CD4-positive, alpha-beta memory T cell (primary cell): ENCODE measurements around the gene GNG4. TPM values are rescaled to one million over a fixed set of nuclear protein-coding genes. Genes with fewer than 3 reads are reported as not detected.

Source experiments
- CTCF ChIA-PET: fragments of 350-600 bp; sonication (Branson Sonifier 250); formaldehyde crosslinking; loops from one replicate; lab custom pipeline; 2021; ENCODE audit warnings: inconsistent platforms; ENCODE audit not compliant: partially characterized antibody; lab: Charles Lee
- POLR2A ChIA-PET: fragments of 350-600 bp; sonication (Branson Sonifier 250); formaldehyde crosslinking; loops from one replicate; lab custom pipeline; 2021; ENCODE audit not compliant: partially characterized antibody; lab: Charles Lee
- DNase-seq, 5 donors: peaks; one replicate each; pipeline versions ENCODE4 v3.0.0 to v3.0.0-alpha.2; 2020 to 2022; ENCODE audit warnings: mixed read lengths in 1 of 5
- H3K27ac ChIP-seq: one replicate; pipeline ENCODE4 v1.7.0; 2013; ENCODE audit warnings: low read depth, low read length
- H3K27me3 ChIP-seq: 2 replicates; pipeline ENCODE4 v1.7.0; 2013; ENCODE audit warnings: mild to moderate bottlenecking, low read length, moderate library complexity; ENCODE audit not compliant: insufficient read depth
- H3K36me3 ChIP-seq: 2 replicates; pipeline ENCODE4 v1.7.0; 2013; ENCODE audit warnings: mild to moderate bottlenecking, low read length, moderate library complexity; ENCODE audit not compliant: insufficient read depth
- H3K4me1 ChIP-seq: 2 replicates; pipeline ENCODE4 v1.7.0; 2013; ENCODE audit warnings: mild to moderate bottlenecking, low read length, moderate library complexity; ENCODE audit not compliant: insufficient read depth
- H3K4me3 ChIP-seq, 2 donors: one replicate each; pipeline ENCODE4 v1.7.0; 2013; ENCODE audit warnings: low read length in 2 of 2, mild to moderate bottlenecking in 1 of 2
- H3K9me3 ChIP-seq, 2 donors: one replicate each; pipeline ENCODE4 v1.7.0; 2013; ENCODE audit warnings: low read length in 2 of 2, control low read depth in 1 of 2; ENCODE audit not compliant: control insufficient read depth in 1 of 2
- H3K27ac Mint-ChIP-seq, 7 donors: one replicate each; pipeline ENCODE4 v1.8.0; 2020 to 2021; ENCODE audit warnings: mixed read lengths in 7 of 7, mild to moderate bottlenecking in 6 of 7, inconsistent platforms in 3 of 7, moderate library complexity in 3 of 7
- H3K27me3 Mint-ChIP-seq, 2 donors: one replicate each; pipeline ENCODE4 v1.8.0; 2020 to 2021; ENCODE audit warnings: mixed read lengths in 2 of 2
- H3K36me3 Mint-ChIP-seq, 2 donors: one replicate each; pipeline ENCODE4 v1.8.0; 2020 to 2021; ENCODE audit warnings: mixed read lengths in 2 of 2, inconsistent platforms in 1 of 2, mild to moderate bottlenecking in 1 of 2
- H3K4me1 Mint-ChIP-seq, 4 donors: one replicate each; pipeline ENCODE4 v1.8.0; 2020 to 2021; ENCODE audit warnings: mixed read lengths in 4 of 4, mild to moderate bottlenecking in 1 of 4
- H3K4me3 Mint-ChIP-seq, 8 donors: one replicate each; pipeline ENCODE4 v1.8.0; 2020 to 2021; ENCODE audit warnings: mixed read lengths in 8 of 8, mild to moderate bottlenecking in 7 of 8, moderate library complexity in 6 of 8, inconsistent platforms in 3 of 8
- H3K9me3 Mint-ChIP-seq, 8 donors: one replicate each; pipeline ENCODE4 v1.8.0; 2020 to 2021; ENCODE audit warnings: mixed read lengths in 8 of 8, mild to moderate bottlenecking in 5 of 8, inconsistent platforms in 3 of 8, moderate library complexity in 1 of 8
- intact Hi-C: fragments of 100-400 bp; cut with micrococcal nuclease; formaldehyde crosslinking; loops from one replicate; pipeline ENCODE4 v1.15.1; 2023
- polyA plus RNA-seq, 2 donors: library from polyadenylated mRNA; unstranded; fragments of 300-500 nt; fragmentation: Illumina TruSeq; gene quantifications; one replicate each; pipeline ENCODE4 v1.2.3, GENCODE V29; 2021
- total RNA-seq, 2 experiments: library from RNA; stranded (reverse); gene quantifications; one replicate each; pipeline ENCODE4 v1.2.3, GENCODE V29; 2021

The GNG4 gene
- total and polyA plus RNA-seq, 4 experiments from 2014 or later: 0.19 TPM; not detected in 3

DNA sequence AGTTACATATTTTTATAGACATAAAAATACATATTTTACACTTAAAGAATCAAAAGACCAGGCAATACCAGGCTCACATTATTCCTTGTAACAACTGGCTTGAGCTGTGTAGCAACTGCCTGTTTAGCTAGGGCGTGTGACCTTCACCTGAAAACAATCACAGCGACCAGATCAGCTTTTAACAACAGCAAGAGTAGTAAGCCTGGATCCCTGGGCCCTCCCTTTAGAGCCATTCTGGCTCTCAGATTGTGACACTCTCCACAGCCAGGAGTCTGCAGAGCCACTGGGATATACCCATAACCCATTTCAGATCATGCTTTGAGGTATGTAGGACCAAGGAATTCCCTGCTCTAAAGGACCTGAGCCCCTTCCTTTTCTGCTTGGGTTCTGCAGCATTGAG lies 29.4 kb upstream of the GNG4 start:
- no peak for DNase-seq
- intact Hi-C loops: no loop called here
- no peak overlapping the region for H3K4me3 Mint-ChIP-seq
- CTCF ChIA-PET: interaction anchor here (0.6 kb wide), 1 partner anchor 56 kb away, joined by 3 read pairs; no protein-coding TSS in a partner anchor
- H3K9me3 Mint-ChIP-seq: peaks cover 0 to 24% (median 21%) of the 10 kb centered on the region in 8 donors
- H3K36me3 ChIP-seq: no peaks in the 10 kb centered on the region
- H3K4me1 ChIP-seq: no peaks in the 10 kb centered on the region
- H3K27ac Mint-ChIP-seq: no peak overlapping the region
- no peaks in the 10 kb centered on the region for H3K27me3 ChIP-seq
- H3K36me3 Mint-ChIP-seq: peaks cover 68 to 70% of the 10 kb centered on the region in 2 donors
- H3K4me1 Mint-ChIP-seq: no peaks in the 10 kb centered on the region
- peaks cover 0 to 6% of the 10 kb centered on the region in 2 donors for H3K9me3 ChIP-seq
- H3K4me3 ChIP-seq: no peak overlapping the region
- POLR2A ChIA-PET: interaction anchor here (0.6 kb wide), 1 partner anchor 12 kb away, joined by 3 read pairs; no protein-coding TSS in a partner anchor
- no peak overlapping the region for H3K27ac ChIP-seq
- H3K27me3 Mint-ChIP-seq: no peaks in the 10 kb centered on the region

GRCh38 chr1:235675152-235675890 lies 25.7 kb upstream of the GNG4 start:
- H3K36me3 ChIP-seq: no peaks in the 10 kb centered on the region
- no peak overlapping the region for H3K27ac Mint-ChIP-seq
- H3K27me3 Mint-ChIP-seq: no peaks in the 10 kb centered on the region
- no peaks in the 10 kb centered on the region for H3K4me1 Mint-ChIP-seq
- ChIA-PET POLR2A (interaction anchor here (1.2 kb wide), 1 partner anchor 32 kb away, joined by 3 read pairs; no protein-coding TSS in a partner anchor), CTCF (no interaction called here)
- no peaks in the 10 kb centered on the region for H3K27me3 ChIP-seq
- H3K36me3 Mint-ChIP-seq: peaks cover 73 to 85% of the 10 kb centered on the region in 2 donors
- intact Hi-C loops: no loop called here
- no peak overlapping the region for H3K4me3 ChIP-seq
- no peak overlapping the region for H3K27ac ChIP-seq
- H3K4me3 Mint-ChIP-seq: no peak overlapping the region
- no peaks in the 10 kb centered on the region for H3K4me1 ChIP-seq
- DNase-seq: no peak
- peaks cover 0 to 10% of the 10 kb centered on the region in 2 donors for H3K9me3 ChIP-seq
- peaks cover 3 to 56% (median 53%) of the 10 kb centered on the region in 8 donors for H3K9me3 Mint-ChIP-seq

DNA sequence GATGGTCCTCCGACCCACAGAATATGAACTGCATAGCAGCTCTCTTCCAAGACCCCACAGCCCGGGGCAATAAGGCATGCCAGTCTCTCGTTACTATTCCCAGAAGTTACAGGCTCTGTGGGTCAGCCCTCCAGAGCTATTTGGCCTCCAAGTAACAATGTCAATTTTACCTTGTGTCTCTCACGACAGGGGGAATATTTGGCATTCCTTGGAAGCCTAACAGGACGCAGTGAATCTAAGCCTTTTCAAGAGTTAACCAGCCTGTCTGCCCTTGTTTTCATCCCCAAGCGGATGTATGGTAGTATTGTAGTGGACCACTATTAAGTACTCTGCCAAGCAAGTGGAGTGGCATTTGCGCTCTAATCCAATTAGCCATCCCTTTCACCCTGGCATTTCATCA lies 24.4 kb upstream of the GNG4 start:
- H3K9me3 ChIP-seq: peaks cover 0 to 20% of the 10 kb centered on the region in 2 donors
- no peak overlapping the region for H3K27ac ChIP-seq
- no peak overlapping the region for H3K4me3 ChIP-seq
- no peaks in the 10 kb centered on the region for H3K27me3 Mint-ChIP-seq
- intact Hi-C loops: no loop called here
- no peaks in the 10 kb centered on the region for H3K27me3 ChIP-seq
- H3K4me3 Mint-ChIP-seq: no peak overlapping the region
- ChIA-PET CTCF (no interaction called here), POLR2A (interaction anchor here (1.2 kb wide), 1 partner anchor 31 kb away, joined by 3 read pairs; no protein-coding TSS in a partner anchor)
- H3K36me3 ChIP-seq: no peaks in the 10 kb centered on the region
- H3K4me1 Mint-ChIP-seq: no peaks in the 10 kb centered on the region
- H3K27ac Mint-ChIP-seq: no peak overlapping the region
- H3K36me3 Mint-ChIP-seq: peaks cover 75 to 86% of the 10 kb centered on the region in 2 donors
- DNase-seq: no peak
- H3K9me3 Mint-ChIP-seq: peaks cover 3 to 70% (median 60%) of the 10 kb centered on the region in 8 donors
- H3K4me1 ChIP-seq: no peaks in the 10 kb centered on the region

DNA sequence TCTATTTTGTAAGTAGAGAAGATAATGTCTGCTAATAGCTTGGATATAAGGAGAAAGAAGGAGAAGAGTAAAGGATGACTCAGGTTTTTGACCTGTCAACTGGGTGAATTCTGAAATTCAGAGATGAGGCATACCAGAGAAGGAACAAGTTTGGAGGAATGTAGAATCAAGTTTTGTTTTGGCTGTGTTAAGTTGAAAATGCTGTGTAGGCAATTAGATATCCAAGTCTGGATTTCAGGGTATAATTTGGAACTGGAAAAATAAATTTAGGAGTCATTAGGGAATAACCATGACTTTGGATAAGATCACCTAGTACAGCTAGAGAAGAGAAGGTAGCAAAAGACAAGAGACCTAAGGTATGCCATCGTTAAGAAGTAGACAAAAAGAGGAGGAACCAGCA lies 22.4 kb upstream of the GNG4 start:
- H3K4me1 ChIP-seq: no peaks in the 10 kb centered on the region
- H3K4me3 ChIP-seq: no peak overlapping the region
- peaks cover 81 to 91% of the 10 kb centered on the region in 2 donors for H3K36me3 Mint-ChIP-seq
- no peak overlapping the region for H3K4me3 Mint-ChIP-seq
- no peaks in the 10 kb centered on the region for H3K4me1 Mint-ChIP-seq
- H3K27me3 ChIP-seq: no peaks in the 10 kb centered on the region
- DNase-seq: no peak
- intact Hi-C loops: no loop called here
- H3K9me3 ChIP-seq: peaks cover 0 to 20% of the 10 kb centered on the region in 2 donors
- H3K27me3 Mint-ChIP-seq: no peaks in the 10 kb centered on the region
- ChIA-PET POLR2A (no interaction called here), CTCF (no interaction called here)
- peaks cover 3 to 74% (median 60%) of the 10 kb centered on the region in 8 donors for H3K9me3 Mint-ChIP-seq
- H3K27ac ChIP-seq: no peak overlapping the region
- no peak overlapping the region for H3K27ac Mint-ChIP-seq
- H3K36me3 ChIP-seq: no peaks in the 10 kb centered on the region

DNA sequence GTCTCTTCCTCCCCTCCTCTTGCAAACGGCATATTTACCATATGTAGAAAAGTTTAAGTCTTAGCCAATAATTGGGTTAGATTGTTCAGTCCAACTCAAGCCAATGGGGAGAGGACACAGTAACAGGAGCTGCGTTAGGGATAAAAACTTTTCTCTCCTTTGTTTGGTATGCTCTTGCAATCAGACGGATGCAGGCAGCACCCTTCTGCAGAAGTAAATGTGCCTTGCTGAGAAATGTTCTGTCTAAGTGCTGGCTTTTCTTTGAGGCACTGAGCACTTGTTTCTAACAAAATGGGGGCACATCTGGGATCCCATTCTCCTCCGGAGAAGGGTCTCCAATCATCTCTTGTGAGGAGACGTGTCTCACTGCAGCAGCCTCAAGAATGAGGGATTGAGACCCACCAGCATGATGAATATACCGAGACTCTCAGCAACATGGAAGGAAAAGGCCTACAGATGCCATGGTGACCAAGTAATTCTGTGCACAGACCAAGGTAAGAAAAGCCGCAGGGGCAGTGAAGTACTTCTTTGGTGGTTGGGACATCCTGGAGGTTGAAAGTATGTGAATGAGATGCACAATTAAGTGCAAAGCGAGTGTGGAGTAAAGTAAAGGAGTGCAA lies 20.7 kb upstream of the GNG4 start:
- Histone ChIP-seq H3K9me3 (peaks cover 0 to 17% of the 10 kb centered on the region in 2 donors), H3K27me3 (no peaks in the 10 kb centered on the region), H3K4me3 (no peak overlapping the region), H3K27ac (no peak overlapping the region), H3K4me1 (no peaks in the 10 kb centered on the region), H3K36me3 (no peaks in the 10 kb centered on the region)
- intact Hi-C loops: no loop called here
- no peak overlapping the region for H3K4me3 Mint-ChIP-seq
- peaks cover 65 to 84% of the 10 kb centered on the region in 2 donors for H3K36me3 Mint-ChIP-seq
- ChIA-PET CTCF (no interaction called here), POLR2A (no interaction called here)
- H3K27ac Mint-ChIP-seq: peak overlapping the region in 1 of 7 donors; percentile 43
- H3K27me3 Mint-ChIP-seq: no peaks in the 10 kb centered on the region
- DNase-seq: no peak
- H3K4me1 Mint-ChIP-seq: no peaks in the 10 kb centered on the region
- peaks cover 3 to 57% (median 46%) of the 10 kb centered on the region in 8 donors for H3K9me3 Mint-ChIP-seq

GRCh38 chr1:235669277-235669676 lies 19.7 kb upstream of the GNG4 start:
- Mint-ChIP-seq H3K27ac (no peak overlapping the region), H3K9me3 (peaks cover 3 to 50% (median 39%) of the 10 kb centered on the region in 8 donors), H3K4me3 (no peak overlapping the region), H3K27me3 (no peaks in the 10 kb centered on the region), H3K36me3 (peaks cover 60 to 77% of the 10 kb centered on the region in 2 donors), H3K4me1 (no peaks in the 10 kb centered on the region)
- Histone ChIP-seq H3K9me3 (peaks cover 0 to 14% of the 10 kb centered on the region in 2 donors), H3K4me3 (no peak overlapping the region), H3K27ac (no peak overlapping the region), H3K27me3 (no peaks in the 10 kb centered on the region), H3K4me1 (no peaks in the 10 kb centered on the region), H3K36me3 (no peaks in the 10 kb centered on the region)
- intact Hi-C loops: no loop called here
- no peak for DNase-seq
- CTCF ChIA-PET: no interaction called here
- POLR2A ChIA-PET: no interaction called here

DNA sequence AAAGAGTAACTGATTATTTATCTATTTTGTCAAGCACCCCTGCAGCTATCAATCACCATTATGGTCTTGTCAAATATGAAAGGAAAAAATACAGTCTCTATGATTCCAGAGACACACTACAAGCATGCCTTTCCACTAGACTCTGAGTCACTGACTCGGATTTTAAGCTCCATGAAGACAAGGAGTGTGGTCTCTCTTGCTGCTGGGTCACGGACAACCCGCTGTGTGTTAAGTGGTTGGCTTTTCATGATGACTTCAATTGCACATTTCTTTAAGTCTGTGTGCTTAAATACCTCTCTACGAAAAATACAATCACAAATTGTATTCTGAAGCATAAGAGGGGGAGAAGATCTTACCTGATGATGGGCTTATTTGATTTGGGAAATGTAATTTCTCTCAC lies 14.0 kb upstream of the GNG4 start:
- ChIA-PET POLR2A (no interaction called here), CTCF (no interaction called here)
- Mint-ChIP-seq H3K4me1 (no peaks in the 10 kb centered on the region), H3K4me3 (no peak overlapping the region), H3K36me3 (peaks cover 38 to 47% of the 10 kb centered on the region in 2 donors), H3K27me3 (no peaks in the 10 kb centered on the region), H3K9me3 (peaks cover 0 to 4% (median 0%) of the 10 kb centered on the region in 8 donors), H3K27ac (no peak overlapping the region)
- no peak for DNase-seq
- H3K36me3 ChIP-seq: peaks cover 12% of the 10 kb centered on the region
- H3K27me3 ChIP-seq: no peaks in the 10 kb centered on the region
- no peaks in the 10 kb centered on the region for H3K4me1 ChIP-seq
- intact Hi-C loops: no loop called here
- no peaks in the 10 kb centered on the region for H3K9me3 ChIP-seq
- no peak overlapping the region for H3K27ac ChIP-seq
- no peak overlapping the region for H3K4me3 ChIP-seq
